ENCODE results near the gene RIN3. TPM values are rescaled to one million over a fixed set of nuclear protein-coding genes. Genes with fewer than 3 reads are reported as not detected.
"Not testable (repeated sequence)": the region's sequence is repeated elsewhere in the genome, so short reads cannot be mapped to it uniquely, and the experiment has no call there.

The RIN3 gene
- total RNA-seq, 2 donors from 2014 or later: 30.9 to 34.0 TPM

DNA sequence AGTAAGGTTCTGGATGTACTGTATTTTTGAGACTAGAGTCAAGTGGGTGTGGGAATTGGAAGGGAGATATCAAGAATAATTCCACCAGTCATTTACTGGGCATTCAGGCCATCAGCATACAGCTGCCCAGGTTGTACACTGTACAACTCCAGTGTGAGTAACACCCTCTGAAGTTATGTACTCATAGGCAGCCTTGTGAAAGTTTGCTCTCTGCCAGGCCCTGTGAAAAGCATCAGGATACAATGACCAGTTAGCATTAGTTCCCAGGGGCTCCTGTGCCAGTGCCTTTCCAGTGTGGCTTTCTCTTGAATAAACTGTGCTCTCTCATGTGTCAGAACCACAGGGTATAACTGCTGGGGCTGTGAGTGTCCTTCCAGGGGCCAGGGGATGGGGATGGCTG is 145.1 kb downstream of the RIN3 start:
- intact Hi-C loops (cut with DNase I): no loop called here
- no peak for DNase-seq (ENCODE audit: low spot score)

DNA sequence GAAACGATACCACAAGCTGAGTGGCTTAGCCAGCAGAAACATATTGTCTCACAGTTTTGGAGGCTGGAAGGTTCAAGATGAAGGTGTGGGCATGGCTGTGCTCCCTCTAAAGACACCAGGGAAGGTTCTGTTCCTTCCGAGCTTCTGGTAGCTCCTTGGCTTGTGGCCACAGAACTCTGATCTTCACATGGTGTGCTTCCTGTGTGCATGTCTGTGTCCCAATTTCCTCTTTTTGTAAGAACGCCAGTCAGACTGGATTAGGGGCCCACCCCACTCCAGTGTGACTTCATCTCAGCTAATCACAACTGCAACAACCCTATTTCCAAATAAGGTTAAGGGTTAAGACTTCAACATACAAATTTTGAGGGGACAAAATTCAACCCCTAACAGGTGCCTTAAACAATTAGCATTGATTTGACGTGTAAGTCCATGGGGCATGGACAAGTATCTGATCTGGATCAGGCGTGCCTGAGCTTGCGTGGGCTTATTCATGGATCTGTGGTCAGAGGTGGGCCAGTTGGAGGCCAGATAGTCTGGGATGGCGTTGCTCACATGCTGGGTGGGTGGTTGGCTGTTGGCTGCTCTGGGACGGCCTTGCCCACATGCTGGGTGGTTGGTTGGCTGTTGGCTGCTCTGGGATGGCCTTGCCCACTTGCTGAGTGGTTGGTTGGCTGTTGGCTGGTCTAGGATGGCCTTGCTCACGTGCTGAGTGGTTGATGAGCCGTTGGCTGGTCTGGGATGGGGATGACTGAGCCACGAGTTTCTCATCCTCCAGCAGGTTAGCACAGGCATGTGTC is 146.4 kb downstream of the RIN3 start:
- intact Hi-C loops (cut with DNase I): loop anchor here in 1 of 2 donors (1.0 kb wide), 1 partner anchor 31 kb away; no protein-coding TSS in a partner anchor
- peak; percentile 60 for DNase-seq (ENCODE audit: low spot score)

DNA sequence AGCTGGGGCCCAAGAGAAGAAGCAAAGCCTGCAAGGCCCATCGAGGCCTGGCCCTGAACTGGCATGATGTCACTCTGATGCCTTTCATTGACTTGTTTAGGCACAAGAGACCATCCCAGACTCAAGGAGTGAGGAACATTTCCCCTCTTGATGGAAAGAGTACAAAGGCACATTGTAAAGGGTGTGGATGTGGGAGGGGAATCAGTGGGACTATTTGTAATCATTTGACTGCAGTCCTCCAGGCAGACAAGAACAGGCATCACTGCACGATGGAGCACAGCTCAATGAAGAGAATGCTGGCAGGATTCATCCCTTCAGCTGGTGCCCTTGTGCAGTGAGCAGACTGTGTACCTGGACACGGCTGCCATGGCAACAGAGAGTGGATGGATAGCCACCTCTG is 147.0 kb downstream of the RIN3 start:
- intact Hi-C loops (cut with DNase I): loop anchor here in 1 of 2 donors (1.0 kb wide), 1 partner anchor 31 kb away; no protein-coding TSS in a partner anchor
- peak; percentile 0 for DNase-seq (ENCODE audit: low spot score)

DNA sequence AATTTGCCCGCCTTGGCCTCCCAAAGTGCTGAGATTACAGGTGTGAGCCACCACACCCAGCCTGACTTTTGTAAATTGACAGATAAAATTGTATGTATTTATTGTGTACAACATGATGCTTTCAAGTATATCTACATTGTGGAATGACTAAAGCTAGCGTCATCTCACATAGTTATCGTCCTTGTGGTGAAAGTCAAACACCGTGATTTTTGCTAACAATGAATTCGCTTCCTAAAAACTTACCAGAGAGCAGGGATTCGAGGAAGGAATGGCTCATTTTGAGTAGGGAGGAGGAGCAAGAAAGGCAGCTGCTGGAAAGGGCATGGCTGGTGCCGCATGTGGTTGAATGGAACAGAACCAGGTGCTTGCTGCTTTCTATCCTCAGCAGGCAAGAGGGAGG is 149.5 kb downstream of the RIN3 start:
- DNase-seq (ENCODE audit: low spot score): no peak
- intact Hi-C loops (cut with DNase I): no loop called here

DNA sequence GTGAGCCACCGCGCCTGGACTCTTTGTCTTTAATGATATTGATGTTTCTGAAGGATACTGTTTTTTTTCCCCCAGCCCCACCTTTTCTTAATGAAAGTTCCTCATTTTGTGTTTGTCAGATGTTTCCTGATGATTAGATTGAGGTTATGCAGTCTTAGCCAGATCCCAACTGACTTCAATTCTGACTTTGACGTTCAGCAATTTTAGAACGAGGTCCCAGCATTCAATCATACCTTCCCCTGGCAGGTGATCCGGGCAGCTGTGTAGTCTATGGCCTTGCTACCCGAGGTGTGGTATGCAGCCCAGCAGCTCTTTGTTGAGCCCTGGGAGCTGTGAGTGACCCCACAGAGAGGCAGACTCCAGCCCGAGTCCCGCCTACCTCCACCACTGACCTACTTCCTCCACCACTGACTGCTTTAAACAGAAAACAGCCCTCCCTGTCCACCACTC is 152.1 kb downstream of the RIN3 start:
- intact Hi-C loops (cut with DNase I): no loop called here
- peak; percentile 57 for DNase-seq (ENCODE audit: low spot score)

DNA sequence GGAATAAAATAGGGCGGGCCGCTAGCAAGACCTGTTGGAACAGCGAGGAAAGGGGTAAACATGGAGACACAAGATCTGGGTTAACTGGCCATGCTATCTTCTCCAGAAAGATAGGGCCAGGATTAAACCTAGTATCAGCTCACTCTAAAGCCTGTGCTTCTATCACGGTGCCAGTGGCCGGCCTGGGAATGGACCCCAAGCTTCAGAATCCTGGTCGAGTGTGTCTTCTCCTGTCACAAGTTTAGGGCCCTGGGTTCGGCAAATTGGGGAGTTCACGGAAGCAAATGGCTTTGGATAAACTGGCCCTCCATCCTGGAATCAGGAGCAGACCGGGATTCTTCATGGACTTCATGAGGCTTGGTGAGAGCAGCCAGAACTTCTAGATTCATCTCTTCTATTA is 152.7 kb downstream of the RIN3 start:
- intact Hi-C loops (cut with DNase I): no loop called here
- peak; percentile 42 for DNase-seq (ENCODE audit: low spot score)

DNA sequence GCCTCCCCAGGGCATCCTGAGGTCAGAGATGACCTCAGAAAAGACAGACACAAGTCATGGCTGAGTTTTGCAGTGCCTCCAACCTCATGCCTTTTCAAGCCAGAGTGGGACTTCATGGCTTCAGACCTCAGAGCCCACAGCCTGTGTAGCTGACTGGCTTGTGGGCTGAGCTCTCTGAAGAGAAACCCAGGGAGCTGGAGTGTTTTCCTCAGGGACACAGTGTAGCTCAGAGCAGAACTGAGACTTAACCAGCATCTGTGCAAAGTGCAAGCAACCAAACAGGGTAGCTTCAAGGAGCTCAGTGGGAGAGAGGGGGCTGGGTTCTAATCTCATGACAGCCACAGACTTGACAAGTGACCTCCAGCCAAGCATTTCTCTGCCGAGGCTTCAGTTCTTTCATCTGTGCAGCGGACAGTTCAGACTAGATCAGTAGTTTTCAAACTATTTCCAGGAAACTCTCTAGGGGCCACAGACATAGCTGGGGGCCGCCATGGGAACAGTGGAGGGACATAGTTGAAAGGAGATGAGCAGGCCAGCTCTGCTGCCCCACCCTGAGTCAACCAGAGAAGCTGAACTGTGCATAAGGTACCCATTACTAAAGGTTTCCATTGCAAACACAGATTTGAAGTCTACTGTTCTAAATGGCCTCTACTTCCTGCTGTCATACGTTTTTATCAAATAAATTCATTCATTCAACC is 154.8 kb downstream of the RIN3 start:
- DNase-seq (ENCODE audit: low spot score): peak; percentile 54
- intact Hi-C loops (cut with DNase I): no loop called here

DNA sequence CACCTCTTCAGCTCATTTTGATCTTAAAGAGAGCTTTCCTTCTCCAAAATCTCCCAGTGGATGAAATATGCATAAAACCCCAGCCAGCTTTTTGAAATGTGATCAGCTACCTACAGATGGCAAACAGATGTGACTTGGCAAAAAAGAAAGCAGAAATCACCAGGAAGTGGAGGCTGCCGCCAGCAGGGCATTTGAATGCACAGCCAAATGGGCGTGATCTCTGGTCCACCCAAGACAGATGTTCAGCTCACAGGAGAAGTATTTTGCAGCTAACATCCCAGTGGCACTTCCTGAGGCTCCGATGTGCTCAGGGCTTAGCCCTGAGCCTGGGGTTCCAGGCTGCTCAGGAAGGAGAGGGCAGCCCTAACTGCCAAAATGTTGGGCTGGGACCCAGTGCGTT is 156.6 kb downstream of the RIN3 start:
- DNase-seq (ENCODE audit: low spot score): peak; percentile 36
- intact Hi-C loops (cut with DNase I): loop anchor here in 1 of 2 donors (10.0 kb wide), 1 partner anchor 205 kb away; no protein-coding TSS in a partner anchor

DNA sequence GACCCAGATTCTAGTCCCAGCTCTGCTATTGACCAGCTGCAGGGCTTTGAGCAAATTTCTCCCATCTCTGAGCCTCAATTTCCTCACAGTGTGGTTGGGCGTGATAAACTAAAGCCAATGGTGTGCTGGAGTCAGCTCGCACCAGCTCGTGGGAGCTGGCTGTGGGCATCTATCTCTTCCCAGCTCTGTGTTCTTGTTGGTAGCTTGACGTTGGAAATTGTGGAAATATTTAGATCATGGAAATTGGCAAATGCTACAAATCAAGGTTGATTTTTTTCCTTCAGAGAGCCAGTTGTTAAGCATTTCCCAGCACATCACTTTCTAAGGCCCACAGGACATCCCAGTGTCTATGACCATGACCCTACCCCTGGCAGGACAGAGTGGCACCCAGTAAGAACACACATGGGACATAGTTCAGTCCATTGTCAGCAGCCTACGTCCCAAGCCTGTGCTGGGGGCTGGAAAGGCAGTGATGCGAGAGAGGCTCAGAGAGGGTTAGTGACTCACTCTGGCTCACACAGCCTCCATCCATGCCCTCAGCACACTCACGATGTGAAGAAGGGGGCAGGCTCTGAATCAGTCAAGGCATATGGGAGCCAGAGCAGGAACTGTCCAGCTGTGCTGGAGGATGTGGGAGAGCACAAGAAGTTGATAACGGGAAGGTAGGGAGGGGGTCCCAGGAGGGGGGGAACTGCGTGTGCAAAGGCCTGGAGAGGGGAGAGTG is 157.2 kb downstream of the RIN3 start:
- intact Hi-C loops (cut with DNase I): loop anchor here in 1 of 2 donors (10.0 kb wide), 1 partner anchor 206 kb away; no protein-coding TSS in a partner anchor
- peak; percentile 45 for DNase-seq (ENCODE audit: low spot score)

DNA sequence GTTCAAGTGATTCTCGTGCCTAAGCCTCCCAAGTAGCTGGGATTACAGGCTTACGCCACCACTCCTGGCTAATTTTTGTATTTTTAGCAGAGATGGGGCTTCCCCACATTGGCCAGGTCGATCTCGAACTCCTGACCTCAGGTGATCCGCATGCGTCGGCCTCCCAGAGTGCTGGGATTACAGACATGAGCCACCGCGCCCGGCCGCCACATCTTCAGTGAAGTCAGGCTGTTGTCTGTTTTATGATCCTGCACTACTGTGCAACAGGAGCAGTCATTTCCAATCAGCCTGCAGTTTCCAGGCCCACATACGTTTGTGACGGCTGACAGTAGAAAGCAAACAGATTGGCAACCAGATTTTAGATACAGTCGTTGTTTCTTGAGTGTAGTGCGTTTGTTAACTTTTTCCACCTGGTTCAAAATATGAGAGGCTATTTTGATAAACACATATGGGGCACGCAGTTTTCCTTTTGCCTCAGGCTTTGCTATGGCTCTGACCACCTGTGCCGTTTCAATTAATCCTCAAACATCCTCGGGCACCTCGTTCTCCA is 160.1 kb downstream of the RIN3 start:
- no peak for DNase-seq (ENCODE audit: low spot score)
- intact Hi-C loops (cut with DNase I): loop anchor here in 1 of 2 donors (10.0 kb wide), 1 partner anchor 209 kb away; no protein-coding TSS in a partner anchor

DNA sequence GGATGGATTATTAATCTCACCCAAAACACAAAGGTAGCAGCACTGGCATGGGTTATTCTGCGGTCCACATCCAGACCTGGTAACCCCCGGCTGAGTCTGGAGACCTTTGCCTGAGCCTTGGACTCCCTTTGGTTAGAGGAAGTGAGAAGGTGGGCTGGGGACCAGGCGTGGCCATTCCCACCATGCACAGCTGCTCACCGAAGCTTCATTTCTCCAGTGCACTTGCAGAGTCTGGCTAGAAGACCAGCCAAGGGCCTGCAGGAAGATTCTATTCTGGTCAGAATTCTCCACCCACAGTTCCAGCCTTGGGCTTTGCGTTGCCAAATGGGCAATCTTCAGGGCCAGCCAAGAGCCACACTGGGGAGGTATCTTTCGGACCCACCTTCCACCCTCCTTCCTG is 161.8 kb downstream of the RIN3 start:
- no peak for DNase-seq (ENCODE audit: low spot score)
- intact Hi-C loops (cut with DNase I): loop anchor here in 1 of 2 donors (10.0 kb wide), 1 partner anchor 211 kb away; no protein-coding TSS in a partner anchor

DNA sequence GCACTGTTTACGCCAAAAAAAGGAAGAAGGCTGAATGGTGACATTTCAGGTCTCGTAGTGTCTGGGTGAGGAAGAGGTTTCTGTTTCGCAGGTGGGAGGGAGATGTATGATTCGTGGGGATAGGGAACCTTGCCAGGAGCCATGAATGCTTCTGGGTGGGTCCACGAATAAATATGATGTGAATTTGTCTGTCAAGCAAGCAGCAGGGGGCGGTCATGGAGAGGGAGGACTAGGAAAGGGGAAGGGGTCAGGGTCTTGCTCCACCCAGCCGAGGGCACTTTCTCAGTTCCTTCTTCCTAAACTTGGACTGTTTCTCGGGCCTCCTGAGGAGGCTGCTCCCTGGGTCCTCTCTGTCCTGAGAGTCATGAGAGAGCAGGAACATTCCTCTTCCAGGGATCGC is 162.4 kb downstream of the RIN3 start:
- intact Hi-C loops (cut with DNase I): loop anchor here in 1 of 2 donors (10.0 kb wide), 1 partner anchor 211 kb away; no protein-coding TSS in a partner anchor
- DNase-seq (ENCODE audit: low spot score): no peak

DNA sequence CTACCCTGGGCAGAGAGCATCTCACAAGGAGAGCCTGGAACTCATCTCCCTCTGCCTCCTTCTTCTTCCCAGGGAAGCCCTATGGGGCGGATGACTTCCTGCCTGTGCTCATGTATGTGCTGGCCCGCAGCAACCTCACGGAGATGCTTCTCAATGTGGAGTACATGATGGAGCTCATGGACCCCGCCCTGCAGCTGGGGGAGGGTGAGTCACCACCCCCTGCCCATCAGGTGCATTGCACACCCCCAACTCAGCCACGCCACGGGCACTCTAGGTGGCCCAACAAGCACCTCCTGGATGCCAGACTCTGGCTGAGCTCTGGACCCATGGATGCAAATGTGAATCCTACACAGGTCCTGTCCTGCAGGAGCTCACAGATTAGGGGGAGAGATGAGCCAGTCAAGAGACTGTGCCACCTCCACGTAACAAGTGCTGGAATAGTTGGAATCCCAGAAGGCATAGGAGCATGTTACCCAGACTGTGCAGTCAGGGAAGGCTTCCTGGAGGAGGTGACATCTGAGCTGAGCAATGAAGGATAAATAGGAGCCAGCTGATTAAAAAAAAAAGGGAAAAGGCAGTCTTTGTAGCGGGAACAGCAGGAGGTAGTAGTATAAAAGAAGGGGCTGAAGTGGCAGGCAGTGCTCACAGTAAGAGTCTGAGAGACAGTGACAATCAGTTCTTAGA is 163.0 kb downstream of the RIN3 start:
- intact Hi-C loops (cut with DNase I): loop anchor here in 1 of 2 donors (10.0 kb wide), 1 partner anchor 212 kb away; no protein-coding TSS in a partner anchor
- DNase-seq (ENCODE audit: low spot score): no peak

DNA sequence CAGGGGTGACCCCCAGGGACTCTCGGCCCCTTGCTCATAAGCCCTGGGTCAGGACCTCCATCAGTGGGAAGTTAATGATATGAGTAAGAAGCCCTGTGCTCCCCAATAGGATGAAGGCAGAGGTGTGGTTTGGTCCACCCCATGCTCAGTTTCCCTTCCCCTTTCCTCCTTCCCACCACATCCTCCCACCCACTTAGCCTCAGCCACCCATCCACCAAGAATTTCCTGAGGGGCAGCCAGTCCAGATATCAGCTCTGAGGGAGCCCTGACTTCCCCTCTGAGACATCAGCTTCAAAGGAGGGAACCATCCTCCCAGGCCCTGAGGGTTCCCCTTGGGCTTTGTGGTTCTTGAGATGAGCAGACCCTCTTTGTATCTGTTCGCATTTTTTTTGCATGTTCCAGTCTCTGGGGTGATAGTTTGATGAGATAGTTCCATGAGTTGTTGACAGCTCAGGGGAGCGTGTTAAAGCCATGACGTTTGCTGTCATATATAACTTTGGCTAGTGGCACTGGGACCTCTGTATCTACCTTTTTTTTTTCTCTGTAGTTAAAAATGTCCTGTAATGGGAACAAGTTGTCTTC is 163.6 kb downstream of the RIN3 start:
- DNase-seq (ENCODE audit: low spot score): no peak
- intact Hi-C loops (cut with DNase I): loop anchor here in 1 of 2 donors (10.0 kb wide), 1 partner anchor 212 kb away; no protein-coding TSS in a partner anchor

DNA sequence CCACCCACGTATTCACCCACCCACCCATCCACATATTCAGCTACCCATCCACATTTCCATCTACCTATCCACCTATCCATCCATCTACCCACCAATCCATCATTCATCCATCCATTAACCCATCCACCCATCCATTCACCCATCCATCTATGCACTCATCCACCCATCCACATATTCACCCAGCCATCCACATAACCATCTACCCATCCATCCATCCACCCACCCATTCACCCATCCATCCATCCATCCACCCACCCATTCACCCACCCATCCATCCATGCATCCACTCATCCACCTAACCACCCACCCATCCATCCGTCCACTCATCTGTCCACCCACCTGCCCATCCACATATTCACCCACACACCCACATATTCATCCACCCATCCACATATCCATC is 164.4 kb downstream of the RIN3 start:
- intact Hi-C loops (cut with DNase I): loop anchor here in 1 of 2 donors (10.0 kb wide), 1 partner anchor 213 kb away; no protein-coding TSS in a partner anchor
- no peak for DNase-seq (ENCODE audit: low spot score)

DNA sequence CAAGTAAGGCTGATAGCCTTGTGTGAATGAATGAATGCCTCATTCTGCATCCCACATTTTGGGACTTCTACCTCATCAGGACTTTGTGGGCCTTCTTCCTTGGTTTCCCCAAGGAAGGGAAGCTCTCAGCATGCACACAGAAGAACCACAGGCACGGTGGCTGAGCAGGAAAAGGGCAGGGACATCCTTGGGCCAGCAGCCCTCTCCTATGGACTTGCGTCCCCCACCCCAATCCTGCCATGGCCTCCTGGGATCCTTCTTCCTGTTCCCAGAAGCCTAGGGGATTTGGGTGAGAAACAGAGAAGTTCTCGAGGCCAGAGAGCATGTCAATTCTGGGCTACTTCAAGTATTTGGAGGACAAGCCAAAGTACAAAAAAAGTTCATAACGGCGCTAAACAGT is 165.2 kb downstream of the RIN3 start:
- no peak for DNase-seq (ENCODE audit: low spot score)
- intact Hi-C loops (cut with DNase I): loop anchor here in 1 of 2 donors (10.0 kb wide), 1 partner anchor 214 kb away; no protein-coding TSS in a partner anchor

DNA sequence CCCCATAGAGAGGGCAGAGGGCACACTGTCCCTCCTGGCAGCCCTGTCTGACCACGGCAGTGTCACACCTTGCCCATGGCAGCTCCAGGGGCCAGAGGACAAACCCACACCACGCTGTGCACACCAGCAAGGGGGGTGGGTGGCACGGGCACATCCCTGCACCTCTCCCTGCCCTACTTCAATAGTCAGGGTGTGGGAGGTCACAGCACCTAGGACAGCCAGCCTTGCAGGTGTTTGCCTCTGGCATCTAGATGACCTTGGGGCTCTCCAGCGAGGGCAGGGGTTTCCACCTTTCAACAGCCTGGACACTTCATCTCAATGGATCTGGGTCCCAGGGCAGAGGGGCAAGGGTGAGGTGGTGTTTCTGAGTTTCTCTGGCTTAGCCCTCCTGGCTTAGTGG is 165.7 kb downstream of the RIN3 start:
- intact Hi-C loops (cut with DNase I): loop anchor here in 1 of 2 donors (10.0 kb wide), 1 partner anchor 214 kb away; no protein-coding TSS in a partner anchor
- no peak for DNase-seq (ENCODE audit: low spot score)

DNA sequence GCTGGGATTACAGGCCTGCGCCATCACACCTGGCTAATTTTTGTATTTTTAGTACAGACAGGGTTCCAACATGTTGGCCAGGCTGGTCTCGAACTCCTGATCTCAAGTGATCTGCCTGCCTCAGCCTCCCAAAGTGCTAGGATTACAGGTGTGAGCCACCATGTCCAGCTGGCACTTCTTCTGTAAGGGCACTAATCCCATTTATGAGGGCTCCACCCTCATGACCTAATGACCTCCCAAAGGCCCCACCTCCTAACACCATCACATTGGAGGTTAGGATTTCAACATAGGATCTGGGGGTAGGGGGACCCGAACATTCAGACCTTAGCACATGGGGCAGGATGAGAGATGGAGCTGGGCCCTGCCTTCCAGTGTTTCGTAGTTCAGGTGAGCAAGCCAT is 166.7 kb downstream of the RIN3 start:
- DNase-seq (ENCODE audit: low spot score): not testable (repeated sequence)
- intact Hi-C loops (cut with DNase I): loop anchor here (10.0 kb wide), 2 partner anchors 104 to 556 kb away; partner anchors contain the start of genes CPSF2 (in 1 of the 2) and NDUFB1 (in 1 of the 2)

Data from posterior vena cava (tissue), 2 donors.